ENCODE results near the gene HPSE. TPM values are rescaled to one million over a fixed set of nuclear protein-coding genes. Genes with fewer than 3 reads are reported as not detected.

HPSE gene
- total and polyA plus RNA-seq, 2 of the 8 experiments (the other 6 are each of a cell fraction or from before 2014, with no cell fraction given): 1.5 to 5.0 TPM

GRCh38 chr4:83283181-83283580, 51.5 kb downstream of the HPSE start:
- H2BK15ac ChIP-seq (ENCODE audit: low read length): no peak overlapping the region
- H2BK5ac ChIP-seq (ENCODE audit: low read depth, low read length): no peak overlapping the region
- DNase-seq (ENCODE audit: low read depth in 1 of 2, low spot score in 2 of 2) (no peak), FAIRE-seq (no peak)
- no peaks in the 10 kb centered on the region for H3K9me3 ChIP-seq (ENCODE audit: insufficient read depth in 2 of 2, low read depth in 1 of 2, low read length in 1 of 2)
- peaks cover 0 to 4% (median 2%) of the 10 kb centered on the region in 4 experiments; a peak in 3 of 8 replicates for H3K36me3 ChIP-seq (ENCODE audit: control insufficient read depth in 2 of 4, insufficient read depth in 4 of 4, low read length in 3 of 4)
- H3K9ac ChIP-seq (replicated peaks in 1 of 4; ENCODE audit: extremely low read depth in 1 of 4, low read depth in 3 of 4, low read length in 3 of 4): no peak overlapping the region
- no peaks in the 10 kb centered on the region for H4K20me1 ChIP-seq (replicated peaks in 1 of 2; ENCODE audit: control insufficient read depth in 1 of 2, insufficient read depth in 2 of 2, low read length in 2 of 2)
- peak overlapping the region in 1 of 2 experiments; percentile 86; a peak in 2 of 4 replicates for H3K4me2 ChIP-seq (ENCODE audit: insufficient read depth in 1 of 2, low read depth in 2 of 2, low read length in 2 of 2)
- H3K56ac ChIP-seq (replicated peaks; ENCODE audit: insufficient read length, low read depth, low read length): no peak overlapping the region
- H4K5ac ChIP-seq (ENCODE audit: insufficient read length, low read depth, low read length): no peak overlapping the region
- no peak overlapping the region for H2BK12ac ChIP-seq (ENCODE audit: low read depth, low read length)
- H3K27me3 ChIP-seq (replicated peaks in 1 of 4; ENCODE audit: control insufficient read depth in 3 of 4, extremely low read depth in 1 of 4, insufficient read depth in 3 of 4, low read length in 3 of 4): peaks cover 0 to 8% (median 4%) of the 10 kb centered on the region in 4 experiments; a peak in 6 of 7 replicates
- no peak overlapping the region for H3K27ac ChIP-seq (ENCODE audit: low read depth, low read length)
- H3K4ac ChIP-seq (replicated peaks; ENCODE audit: insufficient read length, low read depth, low read length): no peak overlapping the region
- no peak for TF ChIP-seq HDAC2 (IDR thresholded peaks at IDR 0.05; ENCODE audit: borderline replicate concordance in 1 of 2, low read depth in 2 of 2, low read length in 2 of 2)
- no peak for TF ChIP-seq SIRT6 (IDR thresholded peaks at IDR 0.05; ENCODE audit: low read length)
- TF ChIP-seq PHF8 (conservative IDR thresholded peaks at IDR 0.05; ENCODE audit: low read depth, low read length): no peak
- TF ChIP-seq POLR2A (IDR thresholded peaks at IDR 0.05; ENCODE audit: control extremely low read depth in 1 of 2, low read depth in 2 of 2, low read length in 2 of 2): no peak
- TF ChIP-seq YY1 (IDR thresholded peaks at IDR 0.05; ENCODE audit: low read depth, low read length): no peak
- TF ChIP-seq CEBPB (IDR thresholded peaks at IDR 0.05; ENCODE audit: low read depth, low read length): no peak
- TF ChIP-seq E2F6 (IDR thresholded peaks at IDR 0.05): no peak
- TF ChIP-seq MAFK (IDR thresholded peaks at IDR 0.05; ENCODE audit: low read depth, low read length): no peak
- no peak for TF ChIP-seq ZNF274 (IDR thresholded peaks at IDR 0.05; ENCODE audit: borderline replicate concordance, extremely low read depth, low read length)
- TF ChIP-seq SIX5 (IDR thresholded peaks at IDR 0.05; ENCODE audit: low read depth, low read length): no peak
- TF ChIP-seq POLR2AphosphoS5 (IDR thresholded peaks at IDR 0.05; ENCODE audit: low read depth, low read length): no peak
- H3K4me3 ChIP-seq (ENCODE audit: extremely low read depth in 1 of 4, insufficient read depth in 2 of 4, low read depth in 3 of 4, low read length in 4 of 4): peak overlapping the region in 1 of 4 experiments; percentile 73; a peak in 2 of 8 replicates
- CTCF ChIA-PET (ENCODE audit: partially characterized antibody): interaction anchor here (0.5 to 2.5 kb wide), 16 partner anchors 13 to 499 kb away, joined by 3 to 10 read pairs (median 4); no protein-coding TSS in a partner anchor
- H3K18ac ChIP-seq (ENCODE audit: extremely low read depth, low read length): no peak overlapping the region
- 97% methylated on average over 7 of the region's 7 CpGs; no CpG with 5 or more reads in 1 of the 2 experiments for WGBS, 2 experiments (ENCODE audit: extremely low coverage in 1 of 2, insufficient coverage in 1 of 2, insufficient read length in 1 of 2, insufficient replicate concordance in 2 of 2, low coverage in 1 of 2, low lambda C conversion rate in 2 of 2, missing lambda C conversion rate in 1 of 2)
- H2BK120ac ChIP-seq (replicated peaks; ENCODE audit: low read depth, low read length): no peak overlapping the region
- no peaks in the 10 kb centered on the region; a peak in 1 of 7 replicates for H3K4me1 ChIP-seq (replicated peaks in 1 of 4; ENCODE audit: control insufficient read depth in 3 of 4, insufficient read depth in 4 of 4, low read length in 3 of 4)
- 0 out of 2 replicates have a peak, but pooled peaks cover 3% of the 10 kb centered on the region for H3K23me2 ChIP-seq (ENCODE audit: low read depth, low read length)
- H3K23ac ChIP-seq (ENCODE audit: insufficient read length): no peak overlapping the region
- no peak overlapping the region for H2AFZ ChIP-seq (ENCODE audit: low read length)
- POLR2A ChIA-PET (ENCODE audit: partially characterized antibody): interaction anchor here (0.6 to 1.0 kb wide), 2 partner anchors 94 to 193 kb away, joined by 3 to 4 read pairs; no protein-coding TSS in a partner anchor
- H3K79me1 ChIP-seq (ENCODE audit: low read depth, low read length): no peaks in the 10 kb centered on the region
- H2AK5ac ChIP-seq (ENCODE audit: low read depth, low read length): no peak overlapping the region
- H2BK20ac ChIP-seq (ENCODE audit: low read length): no peak overlapping the region
- peaks cover 0 to 8% of the 10 kb centered on the region in 2 experiments; a peak in 2 of 4 replicates for H3K79me2 ChIP-seq (ENCODE audit: control insufficient read depth in 1 of 2, insufficient read depth in 2 of 2, low read length in 2 of 2)
- no peak overlapping the region for H4K91ac ChIP-seq (replicated peaks; ENCODE audit: insufficient read length, low read length)
- H4K8ac ChIP-seq (ENCODE audit: extremely low read depth, insufficient read depth, low read length): no peak overlapping the region
- no peak overlapping the region for H3K14ac ChIP-seq (ENCODE audit: insufficient read length)
